Erythroblast (primary cell): ENCODE results near the gene METAP2.

Experiments
- GATA1 ChIP-seq: IDR thresholded peaks from 2 replicates; pipeline ENCODE4 v1.6.1; 2011; ENCODE audit warnings: low read depth, mild to moderate bottlenecking, control low read depth, low read length, moderate library complexity
- POLR2A ChIP-seq: IDR thresholded peaks from 2 replicates; pipeline ENCODE4 v1.6.1; 2011; ENCODE audit warnings: mild to moderate bottlenecking, low read length

GRCh38 chr12:95546491-95546813 lies 72.5 kb downstream of the METAP2 start:
- no peak for TF ChIP-seq POLR2A
- TF ChIP-seq GATA1, result peak; percentile 11
